Measurements from ENCODE around the gene CEP128. TPM values are rescaled to one million over a fixed set of nuclear protein-coding genes. Genes with fewer than 3 reads are reported as not detected.

CEP128 gene
- total RNA-seq, 2 experiments from 2014 or later: 12.3 to 13.0 TPM

DNA sequence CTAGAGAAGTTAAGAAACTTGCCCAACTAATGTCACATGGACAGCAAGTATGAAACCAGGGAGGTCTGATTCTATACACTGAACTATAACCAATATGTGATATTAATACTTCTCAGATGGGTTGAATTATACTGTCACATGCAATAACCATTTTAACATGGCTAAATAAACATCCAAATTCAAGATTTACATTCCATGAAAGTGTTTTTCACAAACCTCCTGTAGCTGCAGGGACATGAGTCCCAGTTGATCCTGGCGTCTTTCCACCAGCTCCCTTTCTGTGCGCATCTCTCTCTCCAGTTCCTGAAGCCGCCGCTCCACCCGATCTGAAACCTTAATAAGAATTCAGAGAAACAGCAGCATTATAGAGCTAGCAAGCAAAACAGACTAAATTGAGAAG lies 79.0 kb downstream of the CEP128 start:
- Histone ChIP-seq H3K9me3 (ENCODE audit: control insufficient read depth in 1 of 2, insufficient read depth in 1 of 2, low read length in 2 of 2) (peaks cover 6 to 7% of the 10 kb centered on the region in 2 experiments), H3K4me1 (ENCODE audit: insufficient read depth, low read length) (no peaks in the 10 kb centered on the region), H3K27ac (ENCODE audit: low read depth in 1 of 2, low read length in 2 of 2) (no peak overlapping the region), H3K27me3 (ENCODE audit: control insufficient read depth in 1 of 2, insufficient read depth in 2 of 2, low read length in 2 of 2) (no peaks in the 10 kb centered on the region), H3K4me3 (ENCODE audit: low read length) (no peak overlapping the region), H3K36me3 (ENCODE audit: insufficient read depth, low read length) (peaks cover 2% of the 10 kb centered on the region)
- no peak for TF ChIP-seq CTCF (IDR thresholded peaks at IDR 0.05)
- ATAC-seq (ENCODE audit: poor library complexity): no peak
- Mint-ChIP-seq H3K27me3 (no peaks in the 10 kb centered on the region), H3K9me3 (peaks cover 3% of the 10 kb centered on the region), H3K36me3 (ENCODE audit: low read depth) (peaks cover 37% of the 10 kb centered on the region), H3K4me1 (ENCODE audit: low read depth) (no peaks in the 10 kb centered on the region), H3K27ac (no peak overlapping the region), H3K4me3 (no peak overlapping the region)
- DNase-seq: no peak
- intact Hi-C loops (cut with DNase I, micrococcal nuclease): no loop called here
- POLR2A ChIA-PET: no interaction called here
- CTCF ChIA-PET: no interaction called here

DNA sequence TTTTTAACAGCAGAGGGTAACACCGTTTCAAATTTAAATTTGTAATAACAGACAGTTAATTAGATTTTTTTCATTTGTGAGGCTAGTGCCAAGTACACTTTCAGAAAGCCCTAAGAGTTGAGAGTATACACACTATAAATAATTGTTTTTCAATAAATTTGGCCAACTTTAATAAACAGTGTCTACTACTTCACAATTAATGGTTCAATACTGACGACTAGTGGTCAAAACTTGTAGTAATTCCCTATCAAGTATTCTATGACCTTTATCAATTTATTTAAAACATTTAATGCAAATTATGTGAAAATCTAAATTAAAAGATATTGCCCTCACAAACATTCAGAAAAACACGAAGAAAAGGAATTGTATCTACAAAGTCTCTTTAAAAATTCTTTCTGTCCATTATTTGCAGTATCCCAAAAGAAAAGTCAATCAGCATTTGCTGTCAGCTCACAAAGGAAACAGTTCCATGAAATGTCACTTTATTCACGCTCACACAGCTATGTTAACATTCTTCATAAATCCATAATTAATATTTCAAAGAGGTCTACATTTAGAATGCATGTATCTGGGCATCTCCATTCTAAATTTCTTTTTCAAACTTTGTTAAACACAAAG lies 91.2 kb downstream of the CEP128 start:
- no peaks in the 10 kb centered on the region for H3K36me3 Mint-ChIP-seq (ENCODE audit: low read depth)
- no peak overlapping the region for H3K4me3 Mint-ChIP-seq
- H3K9me3 ChIP-seq (ENCODE audit: control insufficient read depth in 1 of 2, insufficient read depth in 1 of 2, low read length in 2 of 2): no peaks in the 10 kb centered on the region
- no peak overlapping the region for H3K27ac Mint-ChIP-seq
- no peaks in the 10 kb centered on the region for H3K4me1 Mint-ChIP-seq (ENCODE audit: low read depth)
- H3K4me1 ChIP-seq (ENCODE audit: insufficient read depth, low read length): no peaks in the 10 kb centered on the region
- H3K27ac ChIP-seq (ENCODE audit: low read depth in 1 of 2, low read length in 2 of 2): no peak overlapping the region
- ATAC-seq (ENCODE audit: poor library complexity) (no peak), DNase-seq (peak in 3 of 14 experiments; percentile 33 to 40 (median 34))
- H3K36me3 ChIP-seq (ENCODE audit: insufficient read depth, low read length): no peaks in the 10 kb centered on the region
- no peak overlapping the region for H3K4me3 ChIP-seq (ENCODE audit: low read length)
- ChIA-PET POLR2A (no interaction called here), CTCF (no interaction called here)
- intact Hi-C loops (cut with DNase I, micrococcal nuclease): loop anchor here in 1 of 2 experiments (5.0 kb wide), 1 partner anchor 1893 kb away; no protein-coding TSS in a partner anchor
- H3K27me3 ChIP-seq (ENCODE audit: control insufficient read depth in 1 of 2, insufficient read depth in 2 of 2, low read length in 2 of 2): no peaks in the 10 kb centered on the region
- H3K27me3 Mint-ChIP-seq: no peaks in the 10 kb centered on the region
- no peaks in the 10 kb centered on the region for H3K9me3 Mint-ChIP-seq
- peak; percentile 60 for TF ChIP-seq CTCF (IDR thresholded peaks at IDR 0.05)

DNA sequence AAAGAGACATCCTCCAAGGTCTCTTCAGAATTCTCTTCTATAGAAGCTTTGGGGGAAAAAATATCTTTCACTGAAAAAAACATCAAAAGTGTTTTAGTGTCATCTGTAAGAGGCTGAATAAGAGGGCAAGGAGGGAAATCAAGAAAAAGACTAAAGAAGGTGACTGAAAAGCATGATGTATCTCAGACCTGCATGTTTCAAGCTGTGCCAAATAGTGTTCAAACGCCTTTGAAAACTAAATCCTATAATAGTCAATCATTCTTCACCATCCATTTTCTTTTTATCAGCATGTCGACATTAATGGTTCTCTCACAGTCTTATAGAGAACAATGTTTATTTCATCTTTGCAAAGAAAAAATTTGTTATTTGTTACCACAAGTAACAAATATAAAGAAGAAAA lies 94.5 kb downstream of the CEP128 start:
- H3K27ac ChIP-seq (ENCODE audit: low read depth in 1 of 2, low read length in 2 of 2): no peak overlapping the region
- no peaks in the 10 kb centered on the region for H3K4me1 Mint-ChIP-seq (ENCODE audit: low read depth)
- no peak for TF ChIP-seq CTCF (IDR thresholded peaks at IDR 0.05)
- no peak overlapping the region for H3K4me3 ChIP-seq (ENCODE audit: low read length)
- no peak overlapping the region for H3K27ac Mint-ChIP-seq
- H3K27me3 ChIP-seq (ENCODE audit: control insufficient read depth in 1 of 2, insufficient read depth in 2 of 2, low read length in 2 of 2): no peaks in the 10 kb centered on the region
- no peaks in the 10 kb centered on the region for H3K36me3 ChIP-seq (ENCODE audit: insufficient read depth, low read length)
- no peaks in the 10 kb centered on the region for H3K9me3 Mint-ChIP-seq
- no peaks in the 10 kb centered on the region for H3K27me3 Mint-ChIP-seq
- H3K4me1 ChIP-seq (ENCODE audit: insufficient read depth, low read length): no peaks in the 10 kb centered on the region
- no peak overlapping the region for H3K4me3 Mint-ChIP-seq
- H3K9me3 ChIP-seq (ENCODE audit: control insufficient read depth in 1 of 2, insufficient read depth in 1 of 2, low read length in 2 of 2): no peaks in the 10 kb centered on the region
- intact Hi-C loops (cut with DNase I, micrococcal nuclease): loop anchor here in 1 of 2 experiments (5.0 kb wide), 1 partner anchor 1880 kb away; no protein-coding TSS in a partner anchor
- DNase-seq (no peak), ATAC-seq (ENCODE audit: poor library complexity) (no peak)
- no peaks in the 10 kb centered on the region for H3K36me3 Mint-ChIP-seq (ENCODE audit: low read depth)
- ChIA-PET POLR2A (no interaction called here), CTCF (no interaction called here)
